ENCODE data around the gene GDF2.

DNA sequence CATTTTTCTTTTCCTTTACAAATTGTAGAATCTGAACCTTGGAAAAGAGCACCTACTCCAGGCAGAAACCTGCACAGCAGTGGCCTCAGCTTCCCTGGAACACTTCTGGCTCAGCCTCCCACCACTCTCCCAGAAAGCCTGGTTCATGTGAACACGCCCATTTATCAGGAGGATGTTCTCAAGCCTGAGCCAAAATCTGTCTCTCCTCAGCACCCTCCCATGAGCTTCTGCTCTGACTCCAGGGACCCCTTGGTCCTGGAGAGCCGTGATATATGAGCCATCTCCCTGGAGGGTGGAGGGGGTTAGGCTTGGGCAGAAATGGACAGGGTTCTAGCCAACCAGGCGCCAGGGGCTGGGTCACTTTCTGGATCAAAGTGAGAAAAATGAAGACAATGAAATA lies 10.1 kb downstream of the GDF2 start:
- TF ChIP-seq GATA2 (IDR thresholded peaks at IDR 0.05; ENCODE audit: low read depth, low read length), result no peak
- TF ChIP-seq GATA3 (IDR thresholded peaks at IDR 0.05; ENCODE audit: low read depth, low read length), result no peak

Data from SH-SY5Y (cell line).